Thoracic aorta (tissue), 2 donors: ENCODE results near the gene SLC9A8. TPM values are rescaled to one million over a fixed set of nuclear protein-coding genes. Genes with fewer than 3 reads are reported as not detected.
A peak's percentile ranks its signal among the peaks of the same experiment; 100 is the strongest.
"Not testable (repeated sequence)": the region's sequence is repeated elsewhere in the genome, so short reads cannot be mapped to it uniquely, and the experiment has no call there.

Source experiments
- ATAC-seq: fragments of 150-250 bp; one replicate; pipeline ENCODE4 v1.8.0; 2017; ENCODE audit warnings: low read depth; ENCODE audit not compliant: insufficient number of reproducible peaks, low FRiP score
- DNase-seq: peaks from one replicate; pipeline ENCODE4 v3.0.0-alpha.2; 2020; ENCODE audit warnings: low spot score
- H3K27ac ChIP-seq, 2 donors: fragments of 200-600 bp; sonication (generic); 1 replicate in 1 of 2; 2 replicates in 1 of 2; pipeline ENCODE4 v1.5.1; 2016; ENCODE audit warnings: mild to moderate bottlenecking in 2 of 2, moderate library complexity in 2 of 2
- H3K27me3 ChIP-seq: fragments of 200-600 bp; sonication (generic); replicated peaks from 2 replicates; pipeline ENCODE4 v1.6.0; 2016; ENCODE audit warnings: mild to moderate bottlenecking; ENCODE audit not compliant: insufficient read depth
- H3K36me3 ChIP-seq: fragments of 200-600 bp; sonication (generic); one replicate; pipeline ENCODE4 v1.5.1; 2016
- H3K4me1 ChIP-seq, 2 donors: fragments of 200-600 bp; sonication (generic); 1 replicate in 1 of 2; 2 replicates in 1 of 2; pipeline versions ENCODE4 v1.5.1 to v1.6.0; 2016; ENCODE audit warnings: low read depth in 2 of 2, mild to moderate bottlenecking in 1 of 2; ENCODE audit not compliant: control insufficient read depth in 1 of 2
- H3K4me3 ChIP-seq: fragments of 200-600 bp; sonication (generic); 2 replicates; pipeline ENCODE4 v1.5.1; 2016; ENCODE audit warnings: mild to moderate bottlenecking
- H3K9me3 ChIP-seq: fragments of 200-600 bp; sonication (generic); 2 replicates; pipeline ENCODE4 v1.5.1; 2016
- CTCF ChIP-seq: fragments of 200-600 bp; sonication (generic); IDR thresholded peaks from one replicate; pipeline ENCODE4 v1.5.1; 2019; ENCODE audit warnings: antibody characterized with exemption
- total RNA-seq, 2 donors: library from RNA; depleted of rRNA; stranded (reverse); fragments of >200 nt; gene quantifications; one replicate each; pipeline versions ENCODE4 v1.1.0 to v1.2.3, GENCODE V29; 2016

SLC9A8 gene
- total RNA-seq, 2 donors from 2014 or later, result 9.2 to 14.3 TPM

- H3K9me3 ChIP-seq, result no peaks in the 10 kb centered on the region
- TF ChIP-seq CTCF, result no peak
- H3K27me3 ChIP-seq, result no peaks in the 10 kb centered on the region
- H3K4me1 ChIP-seq, result peaks cover 12 to 19% of the 10 kb centered on the region in 2 donors
- ATAC-seq, result peak; percentile 75
- DNase-seq, result peak; percentile 31
- H3K27ac ChIP-seq, result peak overlapping the region in 1 of 2 donors; percentile 9
- no peak overlapping the region for H3K4me3 ChIP-seq
- H3K36me3 ChIP-seq, result no peaks in the 10 kb centered on the region
Observed at GRCh38 chr20:49775229-49775693, 37.4 kb upstream of the SLC9A8 start.

GRCh38 chr20:49779972-49780371 lies 32.7 kb upstream of the SLC9A8 start:
- no peaks in the 10 kb centered on the region for H3K9me3 ChIP-seq
- H3K27ac ChIP-seq, result no peak overlapping the region
- ATAC-seq (no peak), DNase-seq (no peak)
- no peaks in the 10 kb centered on the region for H3K36me3 ChIP-seq
- H3K4me3 ChIP-seq, result no peak overlapping the region
- no peak for TF ChIP-seq CTCF
- no peaks in the 10 kb centered on the region for H3K27me3 ChIP-seq
- peaks cover 10 to 18% of the 10 kb centered on the region in 2 donors for H3K4me1 ChIP-seq

DNA sequence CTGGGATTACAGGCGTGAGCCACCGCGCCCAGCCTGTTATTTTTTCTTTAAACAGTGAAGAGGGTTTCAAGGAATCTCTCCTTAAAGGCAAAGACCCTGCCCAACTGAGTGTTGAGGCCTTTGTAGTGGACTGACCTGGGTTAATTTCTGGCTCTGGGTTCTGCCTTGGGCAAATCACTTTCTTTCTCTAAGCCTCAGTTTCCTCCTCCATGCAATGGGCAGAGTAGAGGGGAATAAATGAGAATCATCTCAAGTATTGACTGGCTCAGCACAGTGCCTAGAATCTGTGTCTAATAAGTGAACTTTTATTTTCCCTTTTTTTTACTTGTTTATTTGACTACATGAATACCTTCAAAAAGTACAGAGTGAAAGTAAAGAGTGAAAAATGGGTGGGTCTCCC lies 31.0 kb upstream of the SLC9A8 start:
- H3K4me3 ChIP-seq, result no peak overlapping the region
- TF ChIP-seq CTCF, result no peak
- peaks cover 0 to 2% of the 10 kb centered on the region in 2 donors for H3K4me1 ChIP-seq
- DNase-seq (no peak), ATAC-seq (no peak)
- no peaks in the 10 kb centered on the region for H3K9me3 ChIP-seq
- H3K36me3 ChIP-seq, result no peaks in the 10 kb centered on the region
- H3K27me3 ChIP-seq, result no peaks in the 10 kb centered on the region
- H3K27ac ChIP-seq, result no peak overlapping the region

- H3K27me3 ChIP-seq, DNase-seq, H3K9me3 ChIP-seq, H3K27ac ChIP-seq, H3K4me3 ChIP-seq, ATAC-seq, H3K36me3 ChIP-seq, H3K4me1 ChIP-seq: not testable (repeated sequence)
Observed at GRCh38 chr20:49782439-49782838, 30.2 kb upstream of the SLC9A8 start.

- ATAC-seq, H3K36me3 ChIP-seq, H3K9me3 ChIP-seq, H3K27ac ChIP-seq, H3K4me3 ChIP-seq, H3K27me3 ChIP-seq, H3K4me1 ChIP-seq, DNase-seq: not testable (repeated sequence)
Observed at GRCh38 chr20:49783021-49783995, 29.3 kb upstream of the SLC9A8 start.

DNA sequence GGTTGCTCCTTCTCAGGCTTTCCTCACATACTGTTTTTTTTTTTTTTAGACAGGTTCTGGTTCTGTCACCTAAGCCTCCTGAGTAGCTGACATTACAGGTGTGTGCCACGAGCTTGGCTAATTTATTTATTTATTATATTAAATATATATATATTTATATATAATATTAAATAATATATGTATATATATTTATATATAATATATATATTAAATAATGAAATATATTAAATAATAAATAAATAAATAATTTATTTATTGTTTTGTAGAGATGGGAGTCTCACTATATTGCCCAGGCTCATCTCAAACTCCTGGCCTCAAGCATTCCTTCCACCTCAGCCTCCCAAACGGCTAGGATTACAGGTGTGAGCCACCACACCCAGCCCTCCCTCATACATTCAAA lies 28.3 kb upstream of the SLC9A8 start:
- DNase-seq, result no peak
- no peak overlapping the region for H3K4me3 ChIP-seq
- H3K36me3 ChIP-seq, result no peaks in the 10 kb centered on the region
- H3K9me3 ChIP-seq, result no peaks in the 10 kb centered on the region
- no peak overlapping the region for H3K27ac ChIP-seq
- ATAC-seq, result no peak
- TF ChIP-seq CTCF, result no peak
- no peaks in the 10 kb centered on the region for H3K27me3 ChIP-seq
- H3K4me1 ChIP-seq, result no peaks in the 10 kb centered on the region
